GM18505 (cell line): ENCODE measurements around the gene EMC9.
A peak's percentile ranks its signal among the peaks of the same experiment; 100 is the strongest.

Experiments
- ATAC-seq: cut with Tn5 transposase; IDR thresholded peaks from one replicate; pipeline ENCODE4 v1.9.1; 2021; ENCODE audit not compliant: unreplicated experiment
- POLR2A ChIP-seq: IDR thresholded peaks from 4 replicates; pipeline ENCODE4 v1.6.1; 2011; ENCODE audit warnings: borderline replicate concordance; ENCODE audit not compliant: insufficient read depth, insufficient read length; ENCODE audit errors: extremely low read depth

The EMC9 gene

DNA sequence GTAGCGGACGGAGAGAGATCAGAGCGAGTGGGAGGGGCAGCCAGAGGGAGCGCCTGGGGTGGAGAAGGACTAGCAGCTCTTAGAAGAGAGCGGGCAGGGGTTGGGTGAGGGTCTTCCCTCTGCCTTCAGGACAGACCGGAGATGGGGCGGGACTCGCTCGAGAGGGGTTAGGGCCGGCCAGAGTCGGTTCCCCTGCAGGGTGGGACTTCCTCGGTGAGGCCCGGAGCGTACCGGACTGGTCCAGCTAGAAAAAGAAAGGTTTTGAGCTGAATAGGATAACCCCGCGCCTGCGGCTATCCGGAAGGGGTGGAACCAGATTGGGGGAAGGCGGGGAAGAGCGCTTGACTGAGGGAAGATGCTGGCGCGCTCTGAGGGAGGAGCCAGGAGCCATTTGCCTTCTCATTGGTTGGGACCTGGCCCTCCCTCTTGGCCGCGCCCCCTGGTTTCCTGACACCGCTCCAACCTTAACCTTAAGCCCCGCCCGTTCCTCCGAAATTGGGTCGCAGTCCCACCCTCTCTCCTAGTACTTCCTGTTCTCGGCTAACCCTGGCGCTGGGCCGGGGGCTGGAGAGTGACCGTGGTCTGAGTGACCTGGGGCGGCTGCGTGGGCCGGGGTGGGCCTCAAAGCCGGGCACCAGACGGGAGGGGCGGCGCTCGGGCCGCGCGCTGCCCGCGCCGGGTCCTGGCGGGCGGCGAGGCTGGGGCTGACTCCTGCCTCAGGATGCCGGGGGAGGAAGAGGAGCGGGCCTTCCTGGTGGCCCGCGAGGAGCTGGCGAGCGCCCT is 5.8 kb upstream of the EMC9 start, which contains the start of gene RNF31:
RNF31 (plus strand) TSS at position 521 of the 783 bp plus-strand sequence; CDS start at position 722, 201 bp downstream.
- peak; percentile 71 for TF ChIP-seq POLR2A
- peak; percentile 75 for ATAC-seq

DNA sequence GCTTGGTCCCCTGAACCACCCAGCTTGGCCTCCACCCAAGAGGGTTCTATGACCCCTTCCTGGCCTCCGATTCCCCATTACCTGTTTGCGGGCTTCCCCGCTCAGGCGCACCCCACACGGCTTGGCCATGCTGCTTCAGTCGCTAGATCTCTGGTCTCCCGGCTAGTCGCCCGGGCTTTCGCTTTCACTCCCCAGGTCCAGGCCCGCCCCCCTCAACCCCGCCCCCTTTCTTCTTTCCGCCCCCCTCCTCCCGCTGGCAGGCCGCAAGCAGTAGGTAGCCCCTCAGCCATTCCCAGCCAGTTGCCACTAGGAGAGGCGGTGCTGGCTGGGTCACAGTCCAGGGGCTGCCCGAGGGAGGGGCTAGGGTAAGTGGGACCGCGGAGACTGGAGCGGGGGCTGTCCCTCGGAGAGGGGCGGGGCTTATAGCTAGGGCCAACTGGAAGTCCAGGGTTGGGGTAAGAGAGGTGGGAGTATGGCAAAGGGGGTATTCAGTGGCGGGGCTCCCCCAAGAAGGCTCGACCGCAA is 5.1 kb upstream of the EMC9 start, which contains the start of gene PSME2:
PSME2 (minus strand) TSS at position 158 of the 525 bp plus-strand sequence; CDS start at position 129, 29 bp downstream.
- ATAC-seq = peak; percentile 61
- peak; percentile 66 for TF ChIP-seq POLR2A

- no peak for ATAC-seq
- no peak for TF ChIP-seq POLR2A
Observed at GRCh38 chr14:24145690-24146452, 4.5 kb upstream of the EMC9 start.

DNA sequence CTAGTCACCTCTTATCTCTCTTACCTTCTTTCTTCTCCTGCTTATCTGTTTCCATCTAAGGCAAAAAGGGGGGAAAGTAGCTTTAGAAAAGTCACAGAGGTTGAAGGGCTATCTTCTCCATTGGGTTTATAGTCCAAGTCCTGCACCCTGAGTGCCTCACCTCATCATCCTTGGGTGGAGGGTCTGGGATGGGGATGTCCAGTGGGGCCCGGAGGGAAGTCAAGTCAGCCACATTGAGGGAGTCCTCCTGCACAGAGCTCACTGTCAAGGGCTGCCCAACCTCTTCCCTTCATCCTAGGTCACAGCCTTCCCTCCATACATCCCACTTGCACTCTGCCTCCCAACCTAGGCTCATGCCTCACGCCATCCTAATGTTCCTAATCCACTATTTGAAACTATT is 3.8 kb upstream of the EMC9 start:
- TF ChIP-seq POLR2A = no peak
- no peak for ATAC-seq

DNA sequence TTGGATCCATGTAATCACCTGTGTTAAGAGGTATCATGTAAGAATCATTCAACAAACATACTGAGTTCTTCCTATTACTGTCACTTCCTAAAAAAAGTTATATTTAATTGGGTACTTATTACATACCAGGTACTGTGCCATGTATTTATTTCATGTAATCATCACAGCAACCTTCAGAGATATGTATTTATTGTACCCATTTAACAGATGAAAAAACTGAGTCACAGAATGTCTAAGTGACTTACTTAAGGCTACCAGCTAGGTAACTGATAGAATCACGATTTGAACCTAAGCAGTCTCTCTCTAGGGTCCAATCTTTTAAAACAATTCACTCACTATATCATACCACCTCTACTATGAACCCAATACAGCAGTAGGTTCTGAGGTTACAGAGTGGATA is 3.1 kb upstream of the EMC9 start:
- no peak for ATAC-seq
- no peak for TF ChIP-seq POLR2A

- ATAC-seq = no peak
- no peak for TF ChIP-seq POLR2A
Observed at GRCh38 chr14:24143511-24143910, 2.1 kb upstream of the EMC9 start.

DNA sequence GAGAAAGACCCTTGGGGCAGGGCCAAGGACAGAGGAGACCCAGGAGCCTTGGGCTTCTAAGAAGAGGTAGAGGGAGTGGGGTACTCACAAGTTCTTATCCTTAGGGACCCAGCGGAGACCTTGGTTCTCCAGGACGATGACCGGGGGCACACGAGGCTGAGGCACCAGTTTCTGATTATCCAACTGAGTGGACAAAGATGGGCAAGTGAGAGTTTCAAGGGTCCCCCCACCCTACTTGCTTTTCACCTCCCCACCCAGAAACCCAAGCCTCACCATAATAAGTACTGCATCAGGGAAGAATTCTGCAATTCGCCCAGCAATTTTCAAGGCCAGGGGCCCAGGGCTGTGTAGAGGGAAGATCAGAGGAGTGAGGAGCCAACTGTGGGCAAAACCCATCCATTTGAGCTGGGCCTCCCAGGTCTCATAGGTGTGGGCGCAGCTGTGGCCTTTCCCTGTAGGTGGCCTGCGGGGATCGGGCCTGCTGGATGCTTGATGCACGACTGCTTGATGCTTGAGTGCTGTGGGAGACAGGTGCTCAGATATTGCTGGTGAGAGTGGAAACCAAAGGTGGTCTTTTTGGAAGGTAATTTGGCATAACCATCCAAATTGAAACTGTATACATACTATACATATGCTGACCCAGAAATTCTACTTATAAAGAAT is 2.0 kb downstream of the EMC9 start:
- no peak for ATAC-seq
- TF ChIP-seq POLR2A = no peak

GRCh38 chr14:24138396-24139271 is 2.8 kb downstream of the EMC9 start:
- TF ChIP-seq POLR2A = no peak
- ATAC-seq = no peak

- TF ChIP-seq POLR2A = no peak
- no peak for ATAC-seq
Observed at GRCh38 chr14:24137529-24138395, 3.6 kb downstream of the EMC9 start.

DNA sequence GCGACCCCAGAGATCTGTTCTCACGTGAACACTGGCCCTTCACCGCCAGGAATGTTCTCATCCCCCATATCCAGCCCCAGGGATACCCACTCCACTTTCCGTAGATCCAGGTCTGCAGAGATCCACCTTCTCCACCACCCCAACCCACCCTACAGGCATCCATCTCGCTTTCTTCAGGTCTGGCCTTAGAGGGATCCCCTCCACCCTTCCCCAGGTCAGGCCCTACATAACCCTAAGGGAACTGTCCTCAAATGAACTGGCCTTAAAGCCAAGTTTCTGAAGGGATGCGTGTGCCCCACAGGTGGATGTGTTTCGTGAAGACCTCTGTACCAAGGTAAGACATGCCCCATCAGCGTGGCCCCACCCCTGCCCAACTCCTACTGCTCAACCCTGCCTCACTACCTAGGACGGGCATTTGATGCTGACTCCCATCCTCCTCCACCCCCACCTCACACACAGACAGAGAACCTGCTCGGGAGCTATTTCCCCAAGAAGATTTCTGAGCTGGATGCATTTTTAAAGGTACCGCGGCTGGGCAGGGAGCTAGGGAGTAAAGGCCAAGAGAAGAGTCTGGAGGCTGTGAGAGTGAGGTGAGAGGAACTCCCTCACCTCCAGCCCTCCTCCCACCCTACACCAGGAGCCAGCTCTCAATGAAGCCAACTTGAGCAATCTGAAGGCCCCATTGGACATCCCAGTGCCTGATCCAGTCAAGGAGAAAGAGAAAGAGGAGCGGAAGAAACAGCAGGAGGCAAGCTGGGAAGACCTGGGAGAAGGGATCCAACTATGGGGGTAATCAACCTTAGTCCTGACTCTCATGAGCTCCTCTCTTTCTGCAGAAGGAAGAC is 4.5 kb downstream of the EMC9 start:
- ATAC-seq = no peak
- no peak for TF ChIP-seq POLR2A
